Stimulated activated naive B cell treated with anti-CD40 and anti-IgM and Interleukin-4, amounts not matched to agents 10 μg/mL and 1 μg/mL and 100 μg/mL, for 72 hours (primary cell): ENCODE data around the gene PATJ.
"Not testable (repeated sequence)": the region's sequence is repeated elsewhere in the genome, so short reads cannot be mapped to it uniquely, and the experiment has no call there.

ENCODE experiments used
- ATAC-seq, 2 donors: fragments of 150-1000 bp; cut with Tn5 transposase; replicated peaks; 2 replicates each; pipeline ENCODE4 v1.10.0; 2021; ENCODE audit warnings: moderate library complexity in 1 of 2
- DNase-seq: peaks from one replicate; pipeline ENCODE4 v3.0.0; 2021
- H3K27ac Mint-ChIP-seq: one replicate; pipeline ENCODE4 v1.8.0; 2022; ENCODE audit warnings: mild to moderate bottlenecking, mixed read lengths
- H3K27me3 Mint-ChIP-seq, 2 donors: one replicate each; pipeline ENCODE4 v1.8.0; 2022; ENCODE audit warnings: mixed read lengths in 2 of 2
- H3K36me3 Mint-ChIP-seq, 2 donors: one replicate each; pipeline ENCODE4 v1.8.0; 2022; ENCODE audit warnings: mixed read lengths in 2 of 2, mild to moderate bottlenecking in 1 of 2
- H3K4me1 Mint-ChIP-seq, 2 donors: one replicate each; pipeline ENCODE4 v1.8.0; 2022; ENCODE audit warnings: mixed read lengths in 2 of 2, mild to moderate bottlenecking in 1 of 2
- H3K4me3 Mint-ChIP-seq, 2 donors: one replicate each; pipeline ENCODE4 v1.8.0; 2022; ENCODE audit warnings: mild to moderate bottlenecking in 2 of 2, mixed read lengths in 2 of 2, moderate library complexity in 1 of 2
- H3K9me3 Mint-ChIP-seq, 2 donors: one replicate each; pipeline ENCODE4 v1.8.0; 2022; ENCODE audit warnings: mixed read lengths in 2 of 2, mild to moderate bottlenecking in 1 of 2

The PATJ gene

GRCh38 chr1:61741711-61742619, at the start of gene PATJ:
TSS of gene PATJ (plus strand) at chr1:61742480. CDS start at chr1:61762893, 20,413 bp downstream.
- Mint-ChIP-seq H3K9me3 (no peaks in the 10 kb centered on the region), H3K36me3 (no peaks in the 10 kb centered on the region), H3K4me3 (peak within 1 kb of the TSS; percentile 88 to 89), H3K4me1 (peaks cover 7 to 19% of the 10 kb centered on the region in 2 donors), H3K27ac (peak within 1 kb of the TSS; percentile 89), H3K27me3 (no peaks in the 10 kb centered on the region)
- DNase-seq: peak; percentile 43
- peak; percentile 87 to 89 for ATAC-seq

GRCh38 chr1:61699911-61700851, 42.1 kb upstream of the PATJ start:
- H3K4me1 Mint-ChIP-seq: no peaks in the 10 kb centered on the region
- no peaks in the 10 kb centered on the region for H3K27me3 Mint-ChIP-seq

GRCh38 chr1:61708953-61709907, 33.0 kb upstream of the PATJ start:
- H3K4me1 Mint-ChIP-seq: peaks cover 0 to 5% of the 10 kb centered on the region in 2 donors

More at GRCh38 chr1:61699911-61700851, 42.1 kb upstream of the PATJ start:
- Mint-ChIP-seq H3K36me3 (peaks cover 25 to 53% of the 10 kb centered on the region in 2 donors), H3K27ac (no peak overlapping the region), H3K9me3 (no peaks in the 10 kb centered on the region), H3K4me3 (no peak overlapping the region)
- DNase-seq (no peak), ATAC-seq (no peak)

GRCh38 chr1:61709908-61710289, 32.4 kb upstream of the PATJ start:
- Mint-ChIP-seq H3K4me1 (peaks cover 0 to 5% of the 10 kb centered on the region in 2 donors), H3K36me3 (peaks cover 28 to 34% of the 10 kb centered on the region in 2 donors), H3K27ac (no peak overlapping the region), H3K4me3 (no peak overlapping the region), H3K9me3 (no peaks in the 10 kb centered on the region), H3K27me3 (no peaks in the 10 kb centered on the region)
- no peak for DNase-seq
- ATAC-seq: no peak

More at GRCh38 chr1:61708953-61709907, 33.0 kb upstream of the PATJ start:
- peaks cover 24 to 37% of the 10 kb centered on the region in 2 donors for H3K36me3 Mint-ChIP-seq
- no peak overlapping the region for H3K4me3 Mint-ChIP-seq
- H3K27ac Mint-ChIP-seq: no peak overlapping the region
- ATAC-seq (no peak), DNase-seq (no peak)
- H3K9me3 Mint-ChIP-seq: no peaks in the 10 kb centered on the region
- no peaks in the 10 kb centered on the region for H3K27me3 Mint-ChIP-seq

- not testable (repeated sequence) for H3K4me1 Mint-ChIP-seq, H3K4me3 Mint-ChIP-seq, H3K27ac Mint-ChIP-seq, ATAC-seq, H3K9me3 Mint-ChIP-seq, H3K27me3 Mint-ChIP-seq, DNase-seq
- peaks cover 25 to 30% of the 10 kb centered on the region in 2 donors for H3K36me3 Mint-ChIP-seq
These were observed 31.0 kb upstream of the PATJ start for GRCh38 chr1:61711257-61711656.

- H3K4me3 Mint-ChIP-seq: no peak overlapping the region
- DNase-seq: no peak
- no peak overlapping the region for H3K27ac Mint-ChIP-seq
- peaks cover 0 to 5% of the 10 kb centered on the region in 2 donors for H3K4me1 Mint-ChIP-seq
- ATAC-seq: peak in 1 of 2 donors; percentile 20
- no peaks in the 10 kb centered on the region for H3K9me3 Mint-ChIP-seq
- peaks cover 25 to 27% of the 10 kb centered on the region in 2 donors for H3K36me3 Mint-ChIP-seq
- no peaks in the 10 kb centered on the region for H3K27me3 Mint-ChIP-seq
These were observed 30.3 kb upstream of the PATJ start for GRCh38 chr1:61711969-61712368.

- not testable (repeated sequence) for H3K27ac Mint-ChIP-seq, DNase-seq, ATAC-seq, H3K9me3 Mint-ChIP-seq, H3K4me3 Mint-ChIP-seq, H3K27me3 Mint-ChIP-seq
- Mint-ChIP-seq H3K4me1 (peaks cover 9 to 31% of the 10 kb centered on the region in 2 donors), H3K36me3 (peaks cover 17 to 31% of the 10 kb centered on the region in 2 donors)
These were observed 23.1 kb upstream of the PATJ start for GRCh38 chr1:61718996-61719663.

- DNase-seq (no peak), ATAC-seq (no peak)
These were observed 17.8 kb upstream of the PATJ start for GRCh38 chr1:61724506-61724812.

GRCh38 chr1:61724813-61725694, 17.2 kb upstream of the PATJ start, which contains the start of gene TM2D1:
TSS of gene TM2D1 (minus strand) at chr1:61725141. CDS start at chr1:61725120, 21 bp downstream.
- Mint-ChIP-seq H3K4me1 (peaks cover 10 to 16% of the 10 kb centered on the region in 2 donors), H3K4me3 (peak within 1 kb of the TSS; percentile 95 to 99), H3K27me3 (no peaks in the 10 kb centered on the region), H3K36me3 (peaks cover 6 to 12% of the 10 kb centered on the region in 2 donors), H3K9me3 (no peaks in the 10 kb centered on the region), H3K27ac (peak within 1 kb of the TSS; percentile 100)
- DNase-seq (peak; percentile 86), ATAC-seq (peak; percentile 96 to 97)

More at GRCh38 chr1:61724506-61724812, 17.8 kb upstream of the PATJ start:
- H3K4me3 Mint-ChIP-seq: peak overlapping the region; percentile 95 to 99
- H3K4me1 Mint-ChIP-seq: peaks cover 10 to 17% of the 10 kb centered on the region in 2 donors
- peaks cover 6 to 12% of the 10 kb centered on the region in 2 donors for H3K36me3 Mint-ChIP-seq
- H3K9me3 Mint-ChIP-seq: no peaks in the 10 kb centered on the region
- no peaks in the 10 kb centered on the region for H3K27me3 Mint-ChIP-seq
- peak overlapping the region; percentile 100 for H3K27ac Mint-ChIP-seq

GRCh38 chr1:61727544-61727943, 14.7 kb upstream of the PATJ start:
- H3K36me3 Mint-ChIP-seq: peaks cover 2 to 8% of the 10 kb centered on the region in 2 donors
- H3K27me3 Mint-ChIP-seq: no peaks in the 10 kb centered on the region
- H3K4me3 Mint-ChIP-seq: no peak overlapping the region
- ATAC-seq (no peak), DNase-seq (no peak)
- H3K9me3 Mint-ChIP-seq: peaks cover 0 to 2% of the 10 kb centered on the region in 2 donors
- no peak overlapping the region for H3K27ac Mint-ChIP-seq
- peaks cover 10% of the 10 kb centered on the region in 2 donors for H3K4me1 Mint-ChIP-seq

- H3K27ac Mint-ChIP-seq, ATAC-seq, H3K27me3 Mint-ChIP-seq, DNase-seq, H3K36me3 Mint-ChIP-seq, H3K4me3 Mint-ChIP-seq, H3K9me3 Mint-ChIP-seq: not testable (repeated sequence)
- peaks cover 5 to 11% of the 10 kb centered on the region in 2 donors for H3K4me1 Mint-ChIP-seq
These were observed 11.6 kb upstream of the PATJ start for GRCh38 chr1:61730679-61731078.

- ATAC-seq (no peak), DNase-seq (no peak)
- peaks cover 0 to 2% of the 10 kb centered on the region in 2 donors for H3K9me3 Mint-ChIP-seq
- no peaks in the 10 kb centered on the region for H3K27me3 Mint-ChIP-seq
- no peak overlapping the region for H3K4me3 Mint-ChIP-seq
- H3K27ac Mint-ChIP-seq: no peak overlapping the region
- peaks cover 5 to 9% of the 10 kb centered on the region in 2 donors for H3K4me1 Mint-ChIP-seq
- H3K36me3 Mint-ChIP-seq: no peaks in the 10 kb centered on the region
These were observed 9.6 kb upstream of the PATJ start for GRCh38 chr1:61732726-61733125.
